Thymus (tissue), 11 donors: ENCODE measurements around the gene CFAP299. TPM values are rescaled to one million over a fixed set of nuclear protein-coding genes. Genes with fewer than 3 reads are reported as not detected.

Experiments
- DNase-seq, 9 donors: peaks; one replicate each; pipeline ENCODE4 v3.0.0-alpha.2; 2013; ENCODE audit warnings: low spot score in 9 of 9, low read depth in 6 of 9, missing footprints in 1 of 9
- H3K27ac ChIP-seq, 2 donors: one replicate each; pipeline ENCODE4 v1.5.1; 2013; ENCODE audit warnings: control low read depth in 1 of 2, low read depth in 1 of 2, low read length in 1 of 2, mild to moderate bottlenecking in 1 of 2, moderate library complexity in 1 of 2
- H3K27me3 ChIP-seq, 2 donors: one replicate each; pipeline ENCODE4 v1.5.1; 2013; ENCODE audit warnings: low read length in 1 of 2; ENCODE audit not compliant: control insufficient read depth in 2 of 2, insufficient read depth in 1 of 2
- H3K36me3 ChIP-seq, 2 donors: one replicate each; pipeline ENCODE4 v1.5.1; 2013; ENCODE audit warnings: low read length in 1 of 2, mild to moderate bottlenecking in 1 of 2, moderate library complexity in 1 of 2; ENCODE audit not compliant: control insufficient read depth in 2 of 2, insufficient read depth in 2 of 2
- H3K4me1 ChIP-seq, 2 donors: one replicate each; pipeline ENCODE4 v1.5.1; 2013; ENCODE audit warnings: low read length in 2 of 2; ENCODE audit not compliant: control insufficient read depth in 2 of 2, insufficient read depth in 2 of 2
- H3K4me3 ChIP-seq, 2 donors: one replicate each; pipeline ENCODE4 v1.5.1; 2013; ENCODE audit warnings: low read length in 2 of 2, control low read depth in 1 of 2, mild to moderate bottlenecking in 1 of 2
- H3K9me3 ChIP-seq, 2 donors: one replicate each; pipeline ENCODE4 v1.5.1; 2013; ENCODE audit warnings: low read length in 1 of 2, mild to moderate bottlenecking in 1 of 2; ENCODE audit not compliant: control insufficient read depth in 2 of 2, insufficient read depth in 1 of 2
- WGBS: extraction: QIAGEN DNeasy Blood & Tissue Kit; methylation state at CpG from one replicate; pipeline ENCODE4 v1.1.7; 2013; 5-methylcytosine and 5-hydroxymethylcytosine counted together
- polyA plus RNA-seq: library from polyadenylated mRNA; stranded (reverse); fragments of 200-250 nt; gene quantifications from one replicate; pipeline ENCODE4 v1.2.3, GENCODE V29; 2013
- total RNA-seq: library from RNA; stranded (reverse); fragments of 120-200 nt; gene quantifications from one replicate; pipeline ENCODE4 v1.2.4, GENCODE V29; 2013
- donor health status: healthy.

The CFAP299 gene
- total and polyA plus RNA-seq, 2 donors: 0.18 to 1.0 TPM

GRCh38 chr4:80393246-80393969 is 57.9 kb downstream of the CFAP299 start:
- no peaks in the 10 kb centered on the region for H3K4me1 ChIP-seq
- H3K36me3 ChIP-seq: no peaks in the 10 kb centered on the region
- H3K9me3 ChIP-seq: no peaks in the 10 kb centered on the region
- no peaks in the 10 kb centered on the region for H3K27me3 ChIP-seq
- no peak overlapping the region for H3K4me3 ChIP-seq
- DNase-seq: no peak
- no peak overlapping the region for H3K27ac ChIP-seq
- 90% methylated on average over 4 of the region's 4 CpGs for WGBS

DNA sequence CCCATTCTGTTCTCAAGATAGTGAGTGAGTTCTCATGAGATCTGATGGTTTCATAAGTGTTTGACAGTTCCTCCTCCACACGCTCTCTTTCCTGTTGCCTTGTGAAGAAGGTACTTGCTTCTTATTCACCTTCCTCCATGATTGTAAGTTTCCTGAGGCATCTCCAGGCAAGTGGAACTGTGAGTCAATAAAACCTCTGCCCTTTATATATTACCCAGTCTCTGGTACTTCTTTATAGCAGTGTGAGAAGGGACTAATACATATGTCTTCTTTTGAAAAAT is 58.4 kb downstream of the CFAP299 start:
- no peaks in the 10 kb centered on the region for H3K9me3 ChIP-seq
- 98% methylated on average over 1 of the region's 1 CpG for WGBS
- H3K27ac ChIP-seq: no peak overlapping the region
- H3K4me1 ChIP-seq: no peaks in the 10 kb centered on the region
- H3K36me3 ChIP-seq: no peaks in the 10 kb centered on the region
- H3K27me3 ChIP-seq: no peaks in the 10 kb centered on the region
- no peak overlapping the region for H3K4me3 ChIP-seq
- no peak for DNase-seq

- no peaks in the 10 kb centered on the region for H3K27me3 ChIP-seq
- no peak overlapping the region for H3K4me3 ChIP-seq
- H3K9me3 ChIP-seq: no peaks in the 10 kb centered on the region
- no peaks in the 10 kb centered on the region for H3K36me3 ChIP-seq
- no peak for DNase-seq
- WGBS: 97% methylated on average over 4 of the region's 4 CpGs
- no peaks in the 10 kb centered on the region for H3K4me1 ChIP-seq
- H3K27ac ChIP-seq: no peak overlapping the region
Observed at GRCh38 chr4:80407246-80407645, 71.7 kb downstream of the CFAP299 start.

DNA sequence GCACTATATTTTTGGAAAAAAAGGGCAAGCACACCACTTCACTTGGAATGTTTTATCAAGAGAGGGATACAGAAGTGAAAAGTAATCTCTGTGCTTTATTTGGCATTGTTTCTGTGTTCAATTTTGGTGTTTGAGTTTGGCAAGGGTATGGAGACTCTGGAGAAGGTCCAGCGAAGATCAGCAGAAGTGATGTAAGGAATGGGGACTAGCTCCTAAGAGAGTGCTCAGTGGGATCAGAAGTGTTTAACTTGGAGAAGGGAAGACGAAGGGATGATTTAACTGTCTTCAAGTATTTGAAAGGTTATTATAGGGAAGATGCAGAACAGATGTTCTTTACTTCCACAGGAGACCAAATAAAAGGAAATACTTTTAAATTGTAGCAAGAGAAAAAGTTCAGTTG is 74.3 kb downstream of the CFAP299 start:
- DNase-seq: no peak
- H3K9me3 ChIP-seq: no peaks in the 10 kb centered on the region
- H3K27me3 ChIP-seq: no peaks in the 10 kb centered on the region
- H3K36me3 ChIP-seq: no peaks in the 10 kb centered on the region
- H3K4me1 ChIP-seq: no peaks in the 10 kb centered on the region
- 95% methylated on average over 2 of the region's 2 CpGs for WGBS
- H3K27ac ChIP-seq: no peak overlapping the region
- H3K4me3 ChIP-seq: no peak overlapping the region

GRCh38 chr4:80412322-80412721 is 76.8 kb downstream of the CFAP299 start:
- Histone ChIP-seq H3K36me3 (no peaks in the 10 kb centered on the region), H3K27me3 (no peaks in the 10 kb centered on the region), H3K4me1 (no peaks in the 10 kb centered on the region), H3K27ac (no peak overlapping the region), H3K4me3 (no peak overlapping the region), H3K9me3 (no peaks in the 10 kb centered on the region)
- 94% methylated on average over 2 of the region's 2 CpGs for WGBS
- DNase-seq: no peak

GRCh38 chr4:80413086-80413485 is 77.6 kb downstream of the CFAP299 start:
- no peak overlapping the region for H3K4me3 ChIP-seq
- H3K27me3 ChIP-seq: no peaks in the 10 kb centered on the region
- no peak overlapping the region for H3K27ac ChIP-seq
- no peaks in the 10 kb centered on the region for H3K4me1 ChIP-seq
- no peaks in the 10 kb centered on the region for H3K9me3 ChIP-seq
- H3K36me3 ChIP-seq: no peaks in the 10 kb centered on the region
- 66% methylated on average over 2 of the region's 2 CpGs for WGBS
- DNase-seq: no peak

DNA sequence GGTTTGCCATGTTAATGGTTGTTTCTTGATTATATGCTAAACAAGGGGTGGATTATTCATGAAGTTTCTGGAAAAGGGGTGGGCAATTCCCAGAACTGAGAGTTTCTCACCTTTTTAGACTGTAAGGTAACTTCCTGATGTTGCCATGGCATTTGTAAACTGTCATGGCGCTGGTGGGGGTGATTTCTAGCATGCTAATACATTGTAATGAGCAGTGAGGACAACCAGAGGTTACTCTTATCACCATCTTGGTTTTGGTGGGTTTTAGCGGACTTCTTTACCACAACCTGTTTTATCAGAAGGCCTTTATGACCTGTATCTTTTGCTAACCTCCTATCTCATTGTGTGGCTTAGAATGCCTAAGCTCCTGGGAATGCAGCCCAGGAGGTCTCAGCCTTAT is 81.5 kb downstream of the CFAP299 start:
- Histone ChIP-seq H3K4me1 (no peaks in the 10 kb centered on the region), H3K9me3 (no peaks in the 10 kb centered on the region), H3K27me3 (no peaks in the 10 kb centered on the region), H3K27ac (no peak overlapping the region), H3K36me3 (no peaks in the 10 kb centered on the region), H3K4me3 (no peak overlapping the region)
- no peak for DNase-seq
- 94% methylated on average over 2 of the region's 2 CpGs for WGBS

DNA sequence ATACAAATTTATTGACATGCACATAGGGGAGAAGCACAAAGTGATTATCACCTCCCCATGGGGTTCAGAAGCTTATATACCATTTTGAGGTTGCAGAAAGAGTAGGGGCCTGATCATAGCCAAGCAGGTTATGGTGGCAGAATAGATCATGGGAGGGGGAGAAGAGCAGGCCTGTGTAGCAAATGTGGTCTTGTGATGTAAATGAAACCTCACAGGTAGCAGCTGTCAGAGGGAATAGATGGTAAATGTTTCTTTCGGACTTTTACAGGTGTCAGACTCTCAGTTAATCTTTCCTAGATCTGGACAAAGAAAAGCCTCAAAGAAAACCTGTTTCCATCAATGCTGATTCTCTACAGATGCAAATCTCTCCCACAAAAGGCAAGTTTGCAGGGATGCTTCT is 84.4 kb downstream of the CFAP299 start:
- Histone ChIP-seq H3K9me3 (no peaks in the 10 kb centered on the region), H3K4me3 (no peak overlapping the region), H3K4me1 (peaks cover 0 to 2% of the 10 kb centered on the region in 2 donors), H3K36me3 (no peaks in the 10 kb centered on the region), H3K27me3 (no peaks in the 10 kb centered on the region), H3K27ac (no peak overlapping the region)
- 96% methylated on average over 1 of the region's 1 CpG for WGBS
- DNase-seq: no peak

DNA sequence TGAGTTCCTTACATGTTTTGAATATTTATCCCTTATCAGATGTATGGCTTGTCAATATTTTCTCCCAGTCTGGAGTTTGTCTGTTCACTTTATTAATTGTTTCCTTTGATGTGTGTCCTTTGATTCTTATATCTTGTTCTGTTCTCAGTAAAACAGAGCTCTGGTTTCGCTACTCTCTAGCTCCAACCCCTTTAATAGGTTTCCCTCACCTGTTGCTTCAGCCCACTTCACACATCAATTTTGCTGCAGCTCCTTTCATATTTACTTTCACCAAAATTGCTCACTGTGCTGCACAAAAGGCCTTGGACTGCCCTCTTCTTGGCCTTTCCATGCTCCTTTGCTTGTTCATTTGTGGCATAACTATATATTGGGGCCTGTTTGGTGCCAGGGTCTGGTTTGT is 85.1 kb downstream of the CFAP299 start:
- Histone ChIP-seq H3K9me3 (no peaks in the 10 kb centered on the region), H3K27me3 (no peaks in the 10 kb centered on the region), H3K36me3 (no peaks in the 10 kb centered on the region), H3K4me1 (peaks cover 0 to 2% of the 10 kb centered on the region in 2 donors), H3K4me3 (no peak overlapping the region), H3K27ac (no peak overlapping the region)
- 95% methylated on average over 1 of the region's 1 CpG for WGBS
- DNase-seq: no peak
